Tibial nerve (tissue), 4 donors: Measurements from ENCODE around the gene LENG8. TPM values are rescaled to one million over a fixed set of nuclear protein-coding genes. Genes with fewer than 3 reads are reported as not detected.
A peak's percentile ranks its signal among the peaks of the same experiment; 100 is the strongest.

ENCODE experiments used
- DNase-seq, 2 donors: peaks; one replicate each; pipeline ENCODE4 v3.0.0-alpha.2; 2019; ENCODE audit warnings: low spot score in 2 of 2
- H3K27ac ChIP-seq, 4 donors: fragments of 200-600 bp; sonication (generic) in 3 of 4; one replicate each; pipeline ENCODE4 v1.5.1; 2017 to 2019; ENCODE audit warnings: mild to moderate bottlenecking in 1 of 4
- H3K27me3 ChIP-seq, 2 donors: fragments of 200-600 bp; sonication (generic) in 1 of 2; one replicate each; pipeline versions ENCODE4 v1.5.1 to v1.6.0; 2017 to 2019
- H3K36me3 ChIP-seq, 3 donors: fragments of 200-600 bp; sonication (generic); one replicate each; pipeline ENCODE4 v1.5.1; 2018 to 2019
- H3K4me1 ChIP-seq, 4 donors: fragments of 200-600 bp; sonication (generic) in 3 of 4; one replicate each; pipeline ENCODE4 v1.5.1; 2017 to 2019
- H3K4me3 ChIP-seq, 4 donors: fragments of 200-600 bp; sonication (generic) in 3 of 4; one replicate each; pipeline ENCODE4 v1.5.1; 2017 to 2019; ENCODE audit warnings: mild to moderate bottlenecking in 1 of 4, moderate library complexity in 1 of 4
- H3K9me3 ChIP-seq, 4 donors: fragments of 200-600 bp; sonication (generic) in 3 of 4; one replicate each; pipeline ENCODE4 v1.5.1; 2017 to 2019
- EP300 ChIP-seq, 2 donors: sonication (generic); formaldehyde crosslinking; IDR thresholded peaks; one replicate each; pipeline ENCODE4 v1.6.1; 2017; ENCODE audit warnings: antibody characterized with exemption in 2 of 2, mild to moderate bottlenecking in 1 of 2
- POLR2A ChIP-seq, 2 donors: fragments of 450-650 bp; IDR thresholded peaks; one replicate each; pipeline ENCODE4 v1.6.1; 2017; ENCODE audit warnings: antibody characterized with exemption in 2 of 2, mild to moderate bottlenecking in 2 of 2, moderate library complexity in 2 of 2
- WGBS, 2 donors: methylation state at CpG; one replicate each; pipeline ENCODE4 v1.1.5; 2018; 5-methylcytosine and 5-hydroxymethylcytosine counted together
- total RNA-seq, 4 donors: library from RNA; depleted of rRNA; stranded (reverse); fragments of >200 nt; gene quantifications; one replicate each; pipeline ENCODE4 v1.1.0, GENCODE V29; 2016
- TF ChIP-seq, protein P1 (sequence below), 5 experiments: fragments of 200-600 bp in 3 of 5; fragments of 450-650 bp in 2 of 5; sonication (generic) in 3 of 5; IDR thresholded peaks; one replicate each; pipeline ENCODE4 v1.5.1; 2016 to 2019; ENCODE audit warnings: antibody characterized with exemption in 5 of 5, mild to moderate bottlenecking in 3 of 5, moderate library complexity in 2 of 5

The LENG8 gene
- total RNA-seq, 4 donors from 2014 or later: 189 to 389 (median 285) TPM

DNA sequence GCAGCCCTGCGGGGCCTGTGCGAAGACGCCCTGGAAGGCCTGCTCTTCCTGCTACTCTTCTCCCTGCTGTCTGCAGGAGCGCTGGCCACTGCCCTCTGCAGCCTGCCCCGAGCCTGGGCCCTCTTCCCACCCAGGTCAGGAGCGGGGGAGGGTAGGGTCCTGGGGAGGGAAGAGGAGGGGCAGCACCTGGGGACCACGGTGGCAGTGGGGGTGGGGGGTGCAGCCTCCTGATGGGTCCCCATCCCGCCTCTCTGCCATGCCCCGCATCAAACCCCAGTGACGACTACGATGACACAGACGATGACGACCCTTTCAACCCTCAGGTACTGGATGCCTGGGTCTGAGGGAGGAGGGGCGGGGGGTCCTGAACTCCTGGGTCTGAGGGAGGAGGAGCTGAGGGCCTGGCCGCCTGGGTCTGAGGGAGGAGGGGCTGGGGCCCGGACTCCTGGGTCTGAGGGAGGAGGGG is 13.4 kb upstream of the LENG8 start:
- TF ChIP-seq, protein P1, sequence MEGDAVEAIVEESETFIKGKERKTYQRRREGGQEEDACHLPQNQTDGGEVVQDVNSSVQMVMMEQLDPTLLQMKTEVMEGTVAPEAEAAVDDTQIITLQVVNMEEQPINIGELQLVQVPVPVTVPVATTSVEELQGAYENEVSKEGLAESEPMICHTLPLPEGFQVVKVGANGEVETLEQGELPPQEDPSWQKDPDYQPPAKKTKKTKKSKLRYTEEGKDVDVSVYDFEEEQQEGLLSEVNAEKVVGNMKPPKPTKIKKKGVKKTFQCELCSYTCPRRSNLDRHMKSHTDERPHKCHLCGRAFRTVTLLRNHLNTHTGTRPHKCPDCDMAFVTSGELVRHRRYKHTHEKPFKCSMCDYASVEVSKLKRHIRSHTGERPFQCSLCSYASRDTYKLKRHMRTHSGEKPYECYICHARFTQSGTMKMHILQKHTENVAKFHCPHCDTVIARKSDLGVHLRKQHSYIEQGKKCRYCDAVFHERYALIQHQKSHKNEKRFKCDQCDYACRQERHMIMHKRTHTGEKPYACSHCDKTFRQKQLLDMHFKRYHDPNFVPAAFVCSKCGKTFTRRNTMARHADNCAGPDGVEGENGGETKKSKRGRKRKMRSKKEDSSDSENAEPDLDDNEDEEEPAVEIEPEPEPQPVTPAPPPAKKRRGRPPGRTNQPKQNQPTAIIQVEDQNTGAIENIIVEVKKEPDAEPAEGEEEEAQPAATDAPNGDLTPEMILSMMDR (IDR thresholded peaks at IDR 0.05): no peak
- TF ChIP-seq EP300 (IDR thresholded peaks at IDR 0.05) (no peak), POLR2A (IDR thresholded peaks at IDR 0.05) (no peak)
- Histone ChIP-seq H3K4me1 (peaks cover 0 to 55% (median 21%) of the 10 kb centered on the region in 4 donors), H3K9me3 (no peaks in the 10 kb centered on the region), H3K27me3 (peaks cover 0 to 7% of the 10 kb centered on the region in 2 donors), H3K4me3 (no peak overlapping the region), H3K27ac (peak overlapping the region in 1 of 4 donors; percentile 60), H3K36me3 (peaks cover 0 to 12% (median 0%) of the 10 kb centered on the region in 3 donors)
- WGBS, 2 donors: 21 to 41% methylated on average over 12 to 15 of the region's 16 CpGs
- DNase-seq: no peak

DNA sequence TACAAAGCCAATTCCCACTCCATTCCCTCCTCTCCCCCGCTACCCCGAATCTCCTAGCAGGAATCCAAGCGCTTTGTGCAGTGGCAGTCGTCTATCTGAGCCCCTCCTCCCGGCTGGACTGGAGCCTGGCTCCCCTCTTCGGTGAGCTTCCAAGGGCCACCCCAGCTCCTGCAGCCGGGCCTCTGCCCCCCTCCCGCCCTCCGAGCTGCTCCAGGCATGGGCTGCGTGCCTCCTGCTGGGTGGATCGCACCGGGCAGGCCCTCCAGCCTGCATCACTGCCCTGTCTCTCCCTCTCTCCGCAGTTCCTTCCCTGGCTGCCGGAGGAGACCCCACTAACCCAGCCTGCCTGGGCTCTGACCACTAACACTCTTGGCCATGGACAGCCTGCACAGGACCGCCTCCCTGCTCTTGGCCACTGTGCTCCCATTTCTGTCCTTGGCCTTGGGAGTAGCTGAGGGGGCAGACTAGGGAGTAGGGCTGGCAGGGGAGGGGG is 12.9 kb upstream of the LENG8 start:
- H3K27ac ChIP-seq: peak overlapping the region in 2 of 4 donors; percentile 55 to 60
- TF ChIP-seq, protein P1 (IDR thresholded peaks at IDR 0.05): no peak
- TF ChIP-seq POLR2A (IDR thresholded peaks at IDR 0.05) (no peak), EP300 (IDR thresholded peaks at IDR 0.05) (no peak)
- peaks cover 0 to 14% (median 0%) of the 10 kb centered on the region in 3 donors for H3K36me3 ChIP-seq
- H3K4me3 ChIP-seq: no peak overlapping the region
- H3K4me1 ChIP-seq: peaks cover 0 to 50% (median 17%) of the 10 kb centered on the region in 4 donors
- WGBS, 2 donors: 33 to 56% methylated on average over 10 to 15 of the region's 15 CpGs
- peaks cover 0 to 2% of the 10 kb centered on the region in 2 donors for H3K27me3 ChIP-seq
- H3K9me3 ChIP-seq: no peaks in the 10 kb centered on the region
- DNase-seq: no peak

DNA sequence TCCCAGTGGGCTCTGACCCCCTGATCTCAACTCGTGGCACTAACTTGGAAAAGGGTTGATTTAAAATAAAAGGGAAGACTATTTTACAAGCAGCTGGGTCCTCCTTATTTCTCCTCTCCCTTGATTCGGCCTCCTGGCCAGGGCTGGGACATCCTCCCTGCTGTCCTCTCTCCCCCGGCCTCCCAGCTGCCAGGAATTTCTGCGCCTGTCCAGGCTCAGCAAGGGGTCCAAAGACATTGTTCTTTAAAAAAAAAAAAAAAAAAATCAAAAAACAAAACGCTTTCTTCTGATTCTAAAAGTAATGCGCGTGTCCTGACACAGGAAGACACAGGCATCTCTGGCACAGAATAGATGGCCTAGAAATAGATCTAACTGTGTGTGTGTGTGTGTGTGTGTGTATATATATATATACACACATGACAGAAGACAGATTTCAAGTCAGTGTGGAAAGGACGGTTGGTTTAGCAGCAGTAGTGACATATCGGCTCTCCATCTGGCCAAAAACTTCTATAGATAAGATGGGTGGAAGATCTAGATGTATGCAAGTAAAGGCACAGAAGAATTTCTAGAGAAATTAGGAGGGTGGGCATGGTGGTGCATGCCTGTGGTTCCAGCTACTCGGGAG is 12.3 kb upstream of the LENG8 start:
- H3K27ac ChIP-seq: peak overlapping the region in 2 of 4 donors; percentile 55 to 60
- DNase-seq: no peak
- TF ChIP-seq POLR2A (IDR thresholded peaks at IDR 0.05): no peak
- TF ChIP-seq, protein P1 (IDR thresholded peaks at IDR 0.05): no peak
- no peak for TF ChIP-seq EP300 (IDR thresholded peaks at IDR 0.05)
- 64 to 71% methylated on average over 10 of the region's 10 CpGs for WGBS, 2 donors
- no peaks in the 10 kb centered on the region for H3K27me3 ChIP-seq
- H3K36me3 ChIP-seq: peaks cover 0 to 15% (median 0%) of the 10 kb centered on the region in 3 donors
- H3K4me1 ChIP-seq: peaks cover 0 to 44% (median 16%) of the 10 kb centered on the region in 4 donors
- H3K9me3 ChIP-seq: no peaks in the 10 kb centered on the region
- no peak overlapping the region for H3K4me3 ChIP-seq

GRCh38 chr19:54439174-54439851 is 9.7 kb upstream of the LENG8 start:
- WGBS, 2 donors: 44 to 45% methylated on average over 13 to 15 of the region's 15 CpGs
- Histone ChIP-seq H3K27ac (peak overlapping the region in 1 of 4 donors; percentile 2), H3K9me3 (no peaks in the 10 kb centered on the region), H3K36me3 (peaks cover 0 to 39% (median 0%) of the 10 kb centered on the region in 3 donors), H3K27me3 (no peaks in the 10 kb centered on the region), H3K4me3 (no peak overlapping the region), H3K4me1 (peaks cover 0 to 43% (median 16%) of the 10 kb centered on the region in 4 donors)
- TF ChIP-seq EP300 (IDR thresholded peaks at IDR 0.05): no peak
- TF ChIP-seq, protein P1 (IDR thresholded peaks at IDR 0.05): peak; percentile 22 to 49 (median 43)
- peak in 1 of 2 donors; percentile 30 for DNase-seq

- 90 to 91% methylated on average over 5 of the region's 5 CpGs for WGBS, 2 donors
- H3K27ac ChIP-seq: no peak overlapping the region
- H3K27me3 ChIP-seq: no peaks in the 10 kb centered on the region
- H3K9me3 ChIP-seq: no peaks in the 10 kb centered on the region
- TF ChIP-seq POLR2A (IDR thresholded peaks at IDR 0.05): no peak
- TF ChIP-seq EP300 (IDR thresholded peaks at IDR 0.05): no peak
- TF ChIP-seq, protein P1 (IDR thresholded peaks at IDR 0.05): no peak
- peaks cover 0 to 33% (median 9%) of the 10 kb centered on the region in 4 donors for H3K4me1 ChIP-seq
- peaks cover 0 to 52% (median 5%) of the 10 kb centered on the region in 3 donors for H3K36me3 ChIP-seq
- no peak for DNase-seq
- no peak overlapping the region for H3K4me3 ChIP-seq
Observed at GRCh38 chr19:54440641-54441040, 8.4 kb upstream of the LENG8 start.
